Subcutaneous abdominal adipose tissue (tissue), 5 donors: ENCODE results near the gene SUCLG1.
"Not testable (repeated sequence)": the region's sequence is repeated elsewhere in the genome, so short reads cannot be mapped to it uniquely, and the experiment has no call there.

Experiments used
- H3K27ac ChIP-seq: one replicate; pipeline ENCODE4 v1.7.0; 2013; ENCODE audit warnings: low read depth, mild to moderate bottlenecking, inconsistent platforms, low read length, moderate library complexity
- H3K27me3 ChIP-seq, 5 donors: one replicate each; pipeline ENCODE4 v1.7.0; 2013; ENCODE audit warnings: low read length in 5 of 5, inconsistent platforms in 1 of 5; ENCODE audit not compliant: control insufficient read depth in 5 of 5, insufficient read depth in 4 of 5
- H3K36me3 ChIP-seq, 5 donors: one replicate each; pipeline ENCODE4 v1.7.0; 2013; ENCODE audit warnings: low read length in 5 of 5; ENCODE audit not compliant: control insufficient read depth in 5 of 5, insufficient read depth in 5 of 5
- H3K4me1 ChIP-seq, 5 donors: one replicate each; pipeline ENCODE4 v1.7.0; 2013; ENCODE audit warnings: low read length in 5 of 5, mild to moderate bottlenecking in 3 of 5, moderate library complexity in 1 of 5; ENCODE audit not compliant: control insufficient read depth in 5 of 5, insufficient read depth in 5 of 5
- H3K4me3 ChIP-seq, 5 donors: one replicate each; pipeline ENCODE4 v1.7.0; 2013; ENCODE audit warnings: low read length in 5 of 5, low read depth in 1 of 5
- H3K9ac ChIP-seq, 5 donors: one replicate each; pipeline ENCODE4 v1.7.0; 2013; ENCODE audit warnings: low read length in 5 of 5, mild to moderate bottlenecking in 4 of 5, moderate library complexity in 3 of 5
- H3K9me3 ChIP-seq, 5 donors: one replicate each; pipeline ENCODE4 v1.7.0; 2013; ENCODE audit warnings: low read length in 5 of 5; ENCODE audit not compliant: control insufficient read depth in 5 of 5
- donor health status: healthy.
- donor health status: healthy.
- donor health status: healthy.
- donor health status: healthy.
- donor health status: healthy.

The SUCLG1 gene

GRCh38 chr2:84487298-84487996 lies 28.4 kb upstream of the SUCLG1 start:
- H3K27me3 ChIP-seq, result no peaks in the 10 kb centered on the region
- no peaks in the 10 kb centered on the region for H3K36me3 ChIP-seq
- no peak overlapping the region for H3K27ac ChIP-seq
- no peak overlapping the region for H3K9ac ChIP-seq
- H3K4me1 ChIP-seq, result peaks cover 0 to 15% (median 7%) of the 10 kb centered on the region in 5 donors
- no peaks in the 10 kb centered on the region for H3K9me3 ChIP-seq
- no peak overlapping the region for H3K4me3 ChIP-seq

- H3K4me1 ChIP-seq, result peaks cover 0 to 19% (median 7%) of the 10 kb centered on the region in 5 donors
Measured at GRCh38 chr2:84486441-84487115, 27.5 kb upstream of the SUCLG1 start.

GRCh38 chr2:84483320-84483719 lies 24.2 kb upstream of the SUCLG1 start:
- Histone ChIP-seq H3K27ac (no peak overlapping the region), H3K4me3 (no peak overlapping the region), H3K36me3 (no peaks in the 10 kb centered on the region), H3K9ac (no peak overlapping the region), H3K4me1 (peaks cover 0 to 31% (median 16%) of the 10 kb centered on the region in 5 donors), H3K9me3 (no peaks in the 10 kb centered on the region), H3K27me3 (no peaks in the 10 kb centered on the region)

More at GRCh38 chr2:84486441-84487115, 27.5 kb upstream of the SUCLG1 start:
- Histone ChIP-seq H3K36me3 (no peaks in the 10 kb centered on the region), H3K27ac (no peak overlapping the region), H3K9me3 (no peaks in the 10 kb centered on the region), H3K9ac (no peak overlapping the region), H3K27me3 (no peaks in the 10 kb centered on the region), H3K4me3 (no peak overlapping the region)

- H3K36me3 ChIP-seq, result no peaks in the 10 kb centered on the region
Measured at GRCh38 chr2:84482603-84483002, 23.5 kb upstream of the SUCLG1 start.

DNA sequence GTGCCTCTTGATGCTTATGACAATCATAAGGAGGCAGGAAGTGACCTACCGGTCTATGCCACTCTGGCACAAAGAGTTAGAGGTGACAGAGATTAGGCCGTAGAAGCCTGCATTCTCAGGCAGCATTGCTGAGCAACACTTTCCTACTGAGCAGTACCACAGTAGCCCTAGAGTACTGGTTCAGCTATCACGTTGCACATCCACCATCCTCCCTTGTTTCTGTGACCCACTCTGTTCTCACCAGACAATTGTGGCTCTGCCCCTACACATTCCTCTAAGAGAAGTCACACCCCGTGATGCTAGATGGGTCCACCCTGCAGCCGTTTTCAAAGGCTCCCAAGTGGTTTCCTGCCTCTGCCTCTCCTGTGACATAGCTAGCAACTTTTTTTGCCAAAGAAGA lies 22.6 kb upstream of the SUCLG1 start:
- Histone ChIP-seq H3K4me1 (peaks cover 0 to 28% (median 14%) of the 10 kb centered on the region in 5 donors), H3K4me3 (no peak overlapping the region), H3K27me3 (no peaks in the 10 kb centered on the region), H3K27ac (no peak overlapping the region), H3K36me3 (no peaks in the 10 kb centered on the region), H3K9me3 (peaks cover 0 to 10% (median 7%) of the 10 kb centered on the region in 5 donors), H3K9ac (no peak overlapping the region)

More at GRCh38 chr2:84482603-84483002, 23.5 kb upstream of the SUCLG1 start:
- H3K27me3 ChIP-seq, result no peaks in the 10 kb centered on the region
- H3K27ac ChIP-seq, result no peak overlapping the region
- H3K4me3 ChIP-seq, result no peak overlapping the region
- H3K9ac ChIP-seq, result no peak overlapping the region
- H3K4me1 ChIP-seq, result peaks cover 0 to 37% (median 16%) of the 10 kb centered on the region in 5 donors
- H3K9me3 ChIP-seq, result peaks cover 0 to under 1% (median 0%) of the 10 kb centered on the region in 5 donors

DNA sequence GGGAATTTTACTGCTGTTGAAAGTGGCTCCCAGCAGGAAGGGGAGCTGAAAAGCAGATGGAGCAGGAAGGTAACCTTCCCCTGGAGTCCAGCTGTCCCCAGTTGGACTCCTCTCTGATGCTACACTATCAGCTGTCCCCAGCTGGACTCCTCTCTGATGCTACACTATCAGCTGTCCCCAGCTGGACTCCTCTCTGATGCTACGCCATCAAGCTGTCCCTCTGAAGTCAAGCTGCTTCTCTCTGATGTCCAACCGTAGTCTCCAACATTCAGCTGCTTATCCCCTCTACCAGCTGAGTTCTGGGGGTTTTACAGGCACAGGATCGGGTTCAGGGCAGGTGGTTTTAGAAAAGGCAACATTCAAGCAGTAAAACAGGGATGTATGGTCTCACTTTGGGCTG lies 19.8 kb upstream of the SUCLG1 start:
- H3K9ac ChIP-seq, result no peak overlapping the region
- no peaks in the 10 kb centered on the region for H3K36me3 ChIP-seq
- no peaks in the 10 kb centered on the region for H3K27me3 ChIP-seq
- H3K4me1 ChIP-seq, result peaks cover 0 to 21% (median 11%) of the 10 kb centered on the region in 5 donors
- H3K9me3 ChIP-seq, result peaks cover 0 to 13% (median 8%) of the 10 kb centered on the region in 5 donors
- no peak overlapping the region for H3K27ac ChIP-seq
- no peak overlapping the region for H3K4me3 ChIP-seq

DNA sequence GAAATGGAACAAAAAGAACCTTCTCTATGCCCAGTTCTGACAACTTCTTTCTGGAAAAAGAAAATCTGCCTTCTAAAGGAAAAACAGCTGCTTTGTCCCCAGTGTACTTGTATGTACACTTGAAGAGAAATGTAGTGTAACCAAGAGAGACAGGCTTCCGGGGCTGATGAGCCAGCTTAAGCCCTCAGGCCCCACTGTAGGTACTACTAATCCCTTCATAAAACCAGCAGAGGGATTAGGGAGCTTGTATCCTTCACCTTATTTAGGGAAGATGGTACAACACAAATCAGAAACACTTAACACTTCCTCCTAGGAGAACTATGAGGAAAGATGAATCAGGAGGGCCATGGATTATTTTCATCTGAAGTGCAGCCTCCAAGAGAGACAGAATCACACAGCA lies 18.8 kb upstream of the SUCLG1 start:
- Histone ChIP-seq H3K36me3 (no peaks in the 10 kb centered on the region), H3K9ac (no peak overlapping the region), H3K9me3 (peaks cover 0 to 13% (median 8%) of the 10 kb centered on the region in 5 donors), H3K27ac (no peak overlapping the region), H3K4me1 (peaks cover 0 to 25% (median 11%) of the 10 kb centered on the region in 5 donors), H3K4me3 (peak overlapping the region in 1 of 5 donors; percentile 19), H3K27me3 (no peaks in the 10 kb centered on the region)

DNA sequence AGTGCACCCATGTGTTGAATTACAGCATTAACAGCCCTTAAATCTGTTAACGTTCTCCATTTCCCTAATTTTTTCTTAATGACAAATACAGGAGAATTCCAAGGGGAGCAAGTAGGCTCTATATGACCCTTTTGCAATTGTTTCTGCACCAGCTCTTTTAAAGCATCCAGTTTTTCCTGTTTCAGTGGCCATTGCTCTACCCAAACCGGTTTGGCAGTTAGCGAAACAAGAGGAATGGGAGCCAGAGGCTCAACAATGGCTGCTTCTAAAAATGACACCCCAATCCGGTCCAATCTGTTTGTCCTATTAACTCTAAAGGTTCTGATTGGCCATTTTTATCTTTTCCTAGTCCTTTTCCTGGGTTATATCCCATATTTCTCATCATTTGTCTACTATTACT lies 15.1 kb upstream of the SUCLG1 start:
- H3K4me1 ChIP-seq, result peaks cover 0 to 44% (median 28%) of the 10 kb centered on the region in 5 donors
- no peaks in the 10 kb centered on the region for H3K27me3 ChIP-seq
- peaks cover 0 to 19% (median 16%) of the 10 kb centered on the region in 5 donors for H3K9me3 ChIP-seq
- H3K36me3 ChIP-seq, result no peaks in the 10 kb centered on the region
- no peak overlapping the region for H3K27ac ChIP-seq
- no peak overlapping the region for H3K4me3 ChIP-seq
- H3K9ac ChIP-seq, result no peak overlapping the region

- peaks cover 0 to 19% (median 16%) of the 10 kb centered on the region in 5 donors for H3K9me3 ChIP-seq
Measured at GRCh38 chr2:84472856-84473565, 13.9 kb upstream of the SUCLG1 start.

GRCh38 chr2:84472423-84472822 lies 13.3 kb upstream of the SUCLG1 start:
- Histone ChIP-seq H3K4me1 (peaks cover 0 to 37% (median 20%) of the 10 kb centered on the region in 5 donors), H3K9me3 (peaks cover 0 to 19% (median 13%) of the 10 kb centered on the region in 5 donors)
- H3K36me3 ChIP-seq, H3K9ac ChIP-seq, H3K4me3 ChIP-seq, H3K27me3 ChIP-seq, H3K27ac ChIP-seq: not testable (repeated sequence)

More at GRCh38 chr2:84472856-84473565, 13.9 kb upstream of the SUCLG1 start:
- Histone ChIP-seq H3K36me3 (no peaks in the 10 kb centered on the region), H3K27ac (no peak overlapping the region), H3K9ac (no peak overlapping the region), H3K27me3 (no peaks in the 10 kb centered on the region), H3K4me3 (no peak overlapping the region), H3K4me1 (peaks cover 0 to 41% (median 20%) of the 10 kb centered on the region in 5 donors)
